Activated T-cell treated with anti-CD3 and anti-CD28 coated beads, Interleukin-2, amount 50 U/mL, for 1 hour (primary cell): Measurements from ENCODE around the gene CNRIP1.

ENCODE experiments used
- DNase-seq: peaks from one replicate; pipeline ENCODE4 v3.0.0-alpha.2; 2020

The CNRIP1 gene

GRCh38 chr2:68250196-68250595, 69.6 kb downstream of the CNRIP1 start:
- DNase-seq = no peak

DNA sequence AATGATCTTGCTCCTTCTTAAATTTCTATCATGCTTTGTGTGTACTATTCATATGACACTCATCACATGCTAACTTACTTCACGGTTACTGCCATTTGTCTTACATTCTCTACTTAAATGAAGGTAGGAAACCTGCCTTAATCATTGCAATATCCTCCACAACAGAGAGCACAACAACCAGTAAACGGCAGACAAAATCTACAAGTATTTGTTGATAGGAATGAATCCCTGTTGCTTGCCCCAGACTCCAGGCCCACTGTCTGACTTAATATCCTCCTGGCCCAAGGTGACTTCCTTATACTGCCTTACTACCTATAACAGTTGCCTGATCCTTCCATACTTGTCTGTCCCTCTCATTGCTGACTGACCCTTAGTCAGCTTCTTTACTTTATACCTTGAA, 70.9 kb downstream of the CNRIP1 start:
- no peak for DNase-seq

GRCh38 chr2:68248361-68248760, 71.4 kb downstream of the CNRIP1 start:
- no peak for DNase-seq

DNA sequence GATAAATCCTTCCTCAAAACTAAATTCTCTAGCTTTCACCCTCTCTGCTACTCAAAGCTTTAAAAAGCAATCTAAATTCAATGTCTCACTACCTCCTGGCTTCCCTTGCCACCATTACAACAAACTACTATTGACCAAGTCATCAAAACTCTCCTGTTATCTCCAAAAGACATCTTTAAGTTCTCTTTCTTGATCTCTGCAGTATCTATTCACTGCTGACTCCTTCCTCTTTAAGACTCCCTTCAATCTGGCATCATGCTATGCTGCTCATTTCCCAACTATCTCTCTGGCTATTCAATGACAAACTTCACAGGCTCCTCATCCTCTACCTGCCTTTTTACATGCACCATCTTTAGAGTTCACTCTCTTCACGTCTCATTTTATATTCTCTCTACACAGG, 73.4 kb downstream of the CNRIP1 start:
- no peak for DNase-seq

- DNase-seq = no peak
Measured at GRCh38 chr2:68245672-68246071, 74.1 kb downstream of the CNRIP1 start.

DNA sequence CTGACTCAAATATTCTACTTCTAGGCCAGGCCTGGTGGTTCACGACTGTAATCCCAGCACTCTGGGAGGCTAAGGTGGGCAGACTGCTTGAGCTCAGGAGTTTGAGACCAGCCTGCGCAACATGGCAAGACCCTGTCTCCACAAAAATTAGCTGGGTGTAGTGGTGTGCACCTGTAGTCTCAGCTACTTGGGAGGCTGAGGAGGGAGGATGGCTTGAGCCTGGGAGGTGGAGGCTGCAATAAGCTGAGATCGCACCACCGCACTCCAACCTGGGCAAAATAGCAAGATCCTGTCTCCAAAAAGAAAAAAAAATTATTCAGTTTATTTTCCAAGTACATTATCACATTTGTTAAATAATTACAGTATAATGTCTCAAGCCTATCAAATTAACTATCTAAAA, 74.7 kb downstream of the CNRIP1 start:
- DNase-seq = no peak

GRCh38 chr2:68244456-68244855, 75.3 kb downstream of the CNRIP1 start:
- DNase-seq = no peak
